OCI-M2 (cell line): Measurements from ENCODE around the gene IGF1R.

Experiments used
- DNase-seq: peaks from one replicate; lab custom pipeline; 2025; ENCODE audit not compliant: unreplicated experiment; lab: John Stamatoyannopoulos, UW

Gene IGF1R

DNA sequence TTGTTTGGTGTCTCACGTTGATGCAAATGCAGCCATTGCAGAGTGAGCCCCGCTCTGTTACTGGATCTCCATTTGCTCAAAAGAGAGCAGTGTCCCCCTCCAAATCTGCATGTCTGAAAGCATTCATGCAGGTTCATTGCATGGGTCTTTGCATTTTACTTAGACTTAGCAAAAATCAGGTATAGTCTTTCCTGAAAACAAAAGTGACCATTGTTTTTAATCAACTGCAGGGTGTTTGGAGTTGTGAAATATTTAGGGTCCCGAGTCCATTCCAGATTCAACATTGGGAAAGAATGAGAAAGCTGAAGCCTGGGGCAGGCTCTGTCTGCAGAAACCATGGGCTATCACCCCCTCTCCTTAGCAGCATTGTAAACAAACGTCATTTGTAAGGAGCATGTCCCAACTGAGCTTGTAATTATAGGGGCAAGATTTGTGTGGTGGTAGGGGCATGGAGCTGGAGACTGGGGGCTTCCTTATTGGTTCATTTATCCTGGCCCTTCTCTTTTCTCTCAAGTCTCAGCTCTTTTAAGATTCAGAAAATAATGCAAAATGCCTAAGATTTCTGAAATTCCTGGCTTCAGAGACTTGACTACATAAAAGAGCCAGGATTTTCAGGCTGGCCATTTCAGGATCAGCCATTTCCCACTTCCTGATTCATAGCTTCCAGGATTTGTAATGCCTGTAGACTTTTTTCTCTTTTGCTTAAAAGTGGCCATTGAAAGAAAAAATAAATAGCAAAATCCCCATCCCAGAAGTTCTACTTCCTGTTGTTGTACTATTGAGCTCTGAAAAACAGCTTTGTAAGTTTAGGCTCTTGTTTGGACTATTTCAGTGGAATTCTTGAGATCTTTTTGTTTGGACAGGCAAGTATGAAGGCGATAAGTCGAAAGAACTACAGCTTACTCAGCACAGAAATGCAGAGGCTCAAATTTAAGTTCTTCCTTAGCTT lies 23.0 kb downstream of the IGF1R start:
- no peak for DNase-seq

DNA sequence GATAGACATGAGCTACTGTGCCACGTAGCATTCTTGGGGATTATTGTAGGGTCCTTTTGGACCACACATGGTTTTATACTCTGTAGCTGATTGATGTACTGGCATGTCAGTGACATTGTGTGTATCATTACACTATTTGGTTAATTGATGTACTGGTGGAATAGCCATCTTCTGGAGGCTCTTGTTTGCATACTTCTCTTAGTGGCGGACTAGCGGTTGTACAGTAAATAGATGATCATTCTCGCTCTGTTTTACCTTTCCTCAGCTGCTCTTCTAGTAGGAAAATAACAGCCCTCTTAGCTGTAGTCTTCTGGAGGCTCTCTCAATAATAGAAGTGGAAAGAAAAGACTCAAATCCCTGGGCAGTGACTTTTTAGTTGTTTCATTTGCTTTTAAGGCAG lies 24.8 kb downstream of the IGF1R start:
- no peak for DNase-seq

DNA sequence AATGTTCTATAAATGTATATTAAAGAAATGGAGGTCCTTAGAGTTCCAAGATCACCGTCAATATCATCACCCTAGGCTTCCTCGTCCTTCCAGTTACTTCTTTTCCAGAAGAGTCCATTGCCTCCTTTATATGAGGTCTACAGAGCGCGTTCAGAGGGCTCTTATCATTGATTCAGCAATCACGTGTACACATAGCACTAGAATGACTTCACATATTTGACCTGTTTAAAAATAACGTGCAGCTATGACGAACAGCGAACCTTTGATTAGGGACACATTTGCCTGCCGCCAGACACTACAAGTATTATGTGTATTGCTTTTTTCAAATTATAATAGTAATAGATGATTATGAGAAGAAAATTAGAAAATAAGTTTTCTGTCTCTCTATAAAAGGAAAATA lies 26.0 kb downstream of the IGF1R start:
- DNase-seq, result no peak

DNA sequence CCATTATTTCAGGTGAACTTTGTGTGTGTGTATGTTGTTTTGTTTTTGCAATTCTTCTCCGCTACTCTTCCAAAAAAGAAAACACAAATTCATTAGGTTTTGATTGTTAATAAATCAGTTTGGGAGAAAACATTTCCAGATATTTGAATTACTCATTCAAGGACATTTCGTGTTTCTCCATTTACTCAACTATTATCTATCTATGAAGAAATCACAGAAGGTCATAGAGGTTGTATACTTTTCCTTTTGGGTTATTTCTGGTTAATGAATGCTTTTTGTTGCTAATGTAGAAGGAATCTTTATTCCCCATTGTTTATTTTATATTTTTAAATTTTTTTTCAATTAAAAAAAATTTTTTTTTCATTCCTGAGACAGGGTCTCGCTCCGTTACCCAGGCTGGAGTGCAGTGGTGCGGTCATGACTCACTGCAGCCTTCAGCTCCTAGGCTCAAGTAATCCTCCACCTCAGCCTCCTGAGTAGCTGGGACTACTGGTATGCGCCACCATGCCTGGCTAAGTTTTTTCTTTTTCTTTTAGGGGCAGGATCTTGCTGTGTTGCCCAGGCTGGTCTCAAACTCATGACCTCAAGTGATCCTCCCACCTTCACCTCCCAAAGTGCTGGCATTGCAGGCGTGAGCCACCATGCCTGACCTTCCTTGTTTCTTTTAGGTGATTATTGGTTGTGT lies 28.4 kb downstream of the IGF1R start:
- no peak for DNase-seq

DNA sequence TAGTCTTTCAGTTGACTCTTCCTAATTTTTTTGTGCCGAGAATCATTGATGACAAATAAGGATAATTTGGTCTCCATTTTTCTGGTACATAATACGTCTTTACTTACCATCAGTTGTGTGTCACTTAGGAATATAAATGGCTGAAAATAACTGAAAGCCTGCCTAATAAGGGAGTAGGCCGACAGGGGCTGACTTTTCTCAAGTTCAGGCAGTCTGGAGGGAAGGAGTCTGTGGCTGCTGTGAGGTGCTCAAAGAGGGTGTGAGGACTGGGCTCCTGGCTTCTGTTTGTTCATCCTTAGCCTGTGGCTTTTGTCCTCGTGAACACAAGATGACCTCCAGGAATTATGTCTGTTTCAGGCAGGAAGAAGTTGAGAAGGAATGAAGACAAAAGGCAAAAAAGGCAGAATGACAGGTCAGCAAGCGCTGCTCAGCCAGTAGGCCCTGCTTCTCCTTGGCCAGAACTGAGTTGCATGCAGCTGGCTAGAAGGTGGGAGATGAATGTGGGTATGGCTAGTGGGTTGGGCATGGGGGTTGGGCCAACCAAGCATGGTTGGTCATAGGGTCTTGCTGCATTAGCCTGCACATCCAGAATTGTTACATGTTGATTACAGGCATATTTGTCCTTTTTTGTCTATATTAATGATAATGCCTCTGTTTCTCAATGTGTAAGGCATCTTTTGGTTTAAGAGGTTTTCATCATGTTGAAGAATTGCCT lies 29.2 kb downstream of the IGF1R start:
- DNase-seq, result no peak

DNA sequence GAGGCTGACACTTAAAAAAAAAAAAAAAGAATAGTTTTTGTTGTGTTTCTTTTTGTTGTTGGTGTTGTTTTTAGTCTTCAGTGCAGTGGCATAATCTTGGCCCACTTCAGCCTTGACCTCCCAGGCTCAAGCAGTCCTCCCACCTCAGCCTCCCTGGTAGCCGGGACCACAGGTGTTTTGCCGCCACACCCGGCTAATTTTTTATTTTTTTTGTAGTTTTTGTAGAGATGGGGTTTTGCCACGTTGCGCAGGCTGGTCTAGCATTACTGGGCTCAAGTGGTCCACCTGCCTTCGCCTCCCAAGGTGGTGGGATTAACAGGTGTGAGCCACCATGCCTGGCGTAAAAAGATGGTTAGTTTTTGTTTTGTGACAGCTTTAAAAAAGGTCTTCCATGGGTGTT lies 30.1 kb downstream of the IGF1R start:
- DNase-seq, result no peak

DNA sequence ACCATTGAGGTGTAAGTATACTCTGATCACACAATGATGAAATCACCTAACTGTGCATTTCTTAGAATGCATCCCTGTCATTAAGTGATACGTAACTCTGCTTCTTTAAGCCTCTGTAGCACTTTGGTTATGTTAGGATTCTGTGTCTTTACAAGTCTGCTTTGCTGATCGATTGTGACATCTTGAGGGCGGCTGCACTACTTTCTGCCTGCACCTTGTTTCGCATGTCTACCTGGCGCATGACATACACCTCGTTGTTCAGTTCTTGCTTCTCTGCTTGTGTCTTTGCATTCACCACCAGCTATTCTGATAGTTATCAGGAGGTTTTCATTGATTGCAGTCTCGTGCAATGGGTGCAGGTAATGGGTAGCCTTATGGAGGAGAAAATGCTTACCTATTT lies 32.7 kb downstream of the IGF1R start:
- DNase-seq, result no peak

DNA sequence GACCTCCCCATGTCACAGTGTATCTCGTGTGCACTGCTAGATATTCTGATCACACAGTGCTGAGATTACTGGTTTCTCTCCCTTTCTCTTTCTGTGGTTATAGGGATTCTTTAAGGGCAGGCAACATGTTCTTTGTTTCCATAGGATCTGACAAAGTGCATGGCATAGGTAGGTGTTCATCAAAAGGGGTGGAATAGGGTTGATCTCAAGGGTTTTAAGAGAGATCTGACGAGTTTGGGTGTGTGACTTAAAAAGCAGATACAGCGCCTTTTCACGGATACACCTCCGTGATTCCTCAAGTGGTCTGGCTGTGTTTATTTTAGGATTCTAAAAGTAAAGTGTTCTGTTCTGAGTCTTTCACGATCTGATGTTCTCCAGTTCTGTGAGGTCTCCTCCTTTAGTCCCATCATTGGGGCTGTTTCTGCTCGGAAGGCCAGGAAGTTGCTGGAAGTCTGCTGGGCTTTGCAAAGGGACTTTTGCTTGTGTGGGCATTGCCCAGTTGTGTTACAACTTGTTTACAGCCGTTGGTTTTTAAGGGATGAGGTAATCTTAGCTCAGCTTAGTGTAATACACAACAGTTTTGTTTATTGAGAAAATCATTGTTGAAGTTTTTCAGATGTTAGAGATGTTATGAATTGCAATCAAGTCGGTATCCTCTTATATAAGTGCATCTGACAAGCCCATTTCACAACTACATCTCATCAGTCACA lies 34.8 kb downstream of the IGF1R start:
- DNase-seq, result no peak

DNA sequence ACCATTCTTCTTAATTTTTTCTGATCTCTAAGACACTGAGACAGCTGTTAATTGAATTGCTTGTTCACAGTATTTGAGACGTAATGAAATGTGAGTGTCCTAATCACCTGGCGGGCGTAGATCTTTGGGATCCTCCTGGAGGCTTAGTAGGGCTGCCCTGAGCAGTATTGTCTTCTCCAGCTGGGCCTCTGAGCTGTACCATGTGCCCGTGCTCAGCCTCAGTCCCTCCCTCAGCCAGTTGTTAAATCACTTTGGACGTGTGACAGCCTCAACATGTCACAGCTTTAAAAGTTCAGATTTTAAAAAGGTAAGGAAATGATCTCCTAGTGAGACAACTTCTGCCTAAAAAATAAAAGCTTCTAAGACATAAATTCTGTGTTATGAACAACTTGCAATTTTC lies 35.5 kb downstream of the IGF1R start:
- no peak for DNase-seq

DNA sequence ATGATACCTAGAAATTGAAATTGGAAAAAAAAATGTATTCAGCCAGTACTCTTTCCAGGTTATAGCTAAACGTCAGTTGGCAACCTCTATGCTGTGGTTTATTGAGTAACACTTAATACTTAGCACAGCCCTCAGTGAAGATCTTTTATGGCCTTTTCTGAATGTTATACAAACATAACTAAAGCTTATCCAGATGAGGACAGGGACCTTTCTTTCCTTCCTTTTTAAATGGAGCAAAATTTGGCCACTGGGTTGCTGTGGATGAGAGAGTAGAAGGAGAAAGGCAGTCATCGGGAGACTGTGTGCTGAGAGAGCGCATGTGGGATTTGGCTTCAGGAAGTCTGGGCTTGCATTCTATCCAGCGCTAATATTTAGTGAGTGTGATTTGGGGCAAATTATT lies 36.1 kb downstream of the IGF1R start:
- no peak for DNase-seq

DNA sequence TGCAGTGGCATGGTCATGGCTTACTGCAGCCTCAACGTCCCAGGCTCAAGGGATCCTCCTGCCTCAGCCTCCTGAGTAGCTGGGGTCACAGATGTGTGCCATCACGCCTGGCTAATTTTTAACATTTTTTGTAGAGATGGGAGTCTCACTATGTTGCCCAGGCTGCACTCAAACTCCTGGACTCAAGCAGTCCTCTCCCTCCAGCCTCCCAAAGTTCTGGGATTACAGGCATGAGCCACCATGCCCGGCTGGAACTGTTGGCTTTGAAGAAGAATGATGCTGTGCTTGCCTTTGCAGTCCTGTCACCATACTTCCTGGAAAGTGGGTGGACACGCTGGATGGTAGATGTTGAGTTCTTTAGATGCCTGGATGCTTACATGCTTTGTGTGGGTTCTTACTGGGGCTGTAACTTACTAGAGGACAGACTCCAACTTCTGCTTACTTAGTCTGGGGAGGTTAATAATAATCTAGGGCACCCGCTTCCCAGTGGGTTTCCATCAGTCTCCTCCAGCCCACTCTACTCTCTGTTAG lies 36.7 kb downstream of the IGF1R start:
- DNase-seq, result no peak

DNA sequence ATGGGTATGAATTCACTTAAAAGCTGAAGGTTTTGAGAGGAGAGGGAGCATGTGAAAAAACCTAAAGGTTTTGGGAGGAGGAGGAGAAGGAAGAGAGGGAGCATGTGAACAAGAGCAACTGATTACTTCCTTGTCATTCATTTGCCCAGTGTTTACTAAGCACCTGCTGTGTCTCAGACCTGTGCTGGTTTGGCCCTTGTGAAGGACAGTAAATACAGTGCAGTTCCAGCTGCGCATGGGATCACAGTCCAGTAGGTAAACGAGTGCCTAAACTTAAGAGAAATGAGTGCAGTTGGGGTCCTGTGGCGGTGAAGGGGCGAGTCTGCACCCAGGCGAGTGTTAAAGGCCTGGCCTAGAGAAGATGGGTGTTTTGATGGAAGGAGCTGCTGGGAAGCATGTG lies 38.6 kb downstream of the IGF1R start:
- no peak for DNase-seq

DNA sequence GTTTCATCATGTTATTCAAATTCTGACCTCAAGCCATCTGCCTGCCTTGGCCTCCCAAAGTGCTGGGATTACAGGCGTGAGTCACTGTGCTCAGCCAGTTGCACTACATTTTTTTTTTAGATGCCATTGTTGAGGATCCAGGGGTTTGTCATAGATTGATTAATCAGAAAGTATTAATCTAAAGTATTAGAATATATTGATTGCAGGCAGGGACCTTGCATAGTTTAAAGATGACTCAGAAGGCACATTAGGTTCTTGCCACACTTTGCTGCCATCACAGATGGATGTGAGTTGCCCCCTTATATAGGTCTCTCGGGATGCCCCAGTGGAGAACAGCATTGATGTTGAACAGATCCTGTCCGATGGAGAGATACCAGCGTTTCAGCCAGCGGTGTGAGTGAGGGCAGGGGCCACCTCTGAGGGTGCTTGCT lies 41.1 kb downstream of the IGF1R start:
- no peak for DNase-seq

DNA sequence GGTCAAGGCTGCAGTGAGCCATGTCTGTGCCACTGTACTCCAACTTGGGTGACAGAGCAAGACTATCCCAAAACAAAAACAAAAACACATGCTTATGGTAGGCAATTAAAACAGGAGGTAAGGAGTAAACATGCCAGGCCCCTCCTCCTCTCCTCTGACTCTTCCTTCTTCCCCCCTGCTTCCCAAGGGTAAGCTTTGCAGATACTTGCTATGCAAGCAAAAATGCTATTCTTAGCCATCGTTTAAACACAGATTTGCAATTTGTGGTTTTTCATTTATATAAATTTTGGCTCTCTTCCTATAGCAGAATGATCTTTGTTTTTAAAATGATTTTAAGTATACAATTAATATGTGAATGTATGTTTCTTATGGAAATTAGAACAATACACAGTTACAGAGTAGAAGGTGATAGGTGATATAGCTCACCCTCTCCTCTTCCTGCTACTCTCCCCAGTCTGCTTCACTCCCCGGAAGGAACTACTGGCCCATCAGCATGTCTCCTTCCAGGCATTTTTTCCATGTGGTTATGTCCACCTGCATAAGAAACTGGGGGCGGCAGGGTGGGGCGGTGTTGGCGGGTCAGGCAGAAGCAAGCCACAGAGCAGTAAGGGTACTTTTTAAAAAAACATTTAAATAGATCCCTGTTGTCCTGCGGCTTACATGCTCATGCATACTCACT lies 42.1 kb downstream of the IGF1R start:
- DNase-seq, result no peak

DNA sequence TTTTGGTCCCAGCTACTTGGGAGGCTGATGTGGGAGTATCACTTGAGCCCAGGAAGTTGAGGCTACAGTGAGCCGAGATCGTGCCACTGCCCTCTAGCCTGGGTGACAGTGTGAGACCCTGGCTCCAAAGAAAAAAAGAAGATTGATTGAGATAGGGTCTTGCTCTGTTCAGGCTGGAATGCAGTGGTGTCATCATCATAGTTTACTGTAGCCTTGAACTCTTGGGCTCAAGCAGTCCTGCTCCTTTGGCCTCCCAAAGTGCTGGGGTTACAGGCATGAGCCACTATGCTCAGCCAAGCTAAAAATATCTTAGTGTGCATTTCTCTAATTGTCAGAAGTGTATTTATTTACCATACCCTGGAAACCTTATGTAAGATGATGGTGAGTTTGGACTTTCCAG lies 43.9 kb downstream of the IGF1R start:
- DNase-seq, result no peak

DNA sequence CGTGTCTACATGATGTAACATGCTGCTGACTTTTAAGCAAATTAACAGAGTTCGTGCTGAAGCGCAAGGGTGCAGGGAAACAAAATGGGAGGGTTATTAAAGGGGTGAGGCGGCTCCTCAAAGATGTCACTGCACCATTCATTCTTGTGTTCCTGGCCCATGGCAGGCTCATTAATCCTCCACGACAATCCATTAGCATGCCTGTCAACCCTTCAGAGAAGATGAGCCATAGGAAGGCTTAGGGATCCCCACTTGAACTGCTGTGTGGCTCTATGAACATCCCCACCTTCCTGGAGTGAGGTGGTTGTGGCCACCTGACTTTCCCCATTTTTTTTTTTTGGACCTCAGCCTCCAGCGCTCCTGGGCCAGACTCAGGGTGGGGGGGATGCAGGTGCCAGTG lies 45.8 kb downstream of the IGF1R start:
- DNase-seq, result no peak

DNA sequence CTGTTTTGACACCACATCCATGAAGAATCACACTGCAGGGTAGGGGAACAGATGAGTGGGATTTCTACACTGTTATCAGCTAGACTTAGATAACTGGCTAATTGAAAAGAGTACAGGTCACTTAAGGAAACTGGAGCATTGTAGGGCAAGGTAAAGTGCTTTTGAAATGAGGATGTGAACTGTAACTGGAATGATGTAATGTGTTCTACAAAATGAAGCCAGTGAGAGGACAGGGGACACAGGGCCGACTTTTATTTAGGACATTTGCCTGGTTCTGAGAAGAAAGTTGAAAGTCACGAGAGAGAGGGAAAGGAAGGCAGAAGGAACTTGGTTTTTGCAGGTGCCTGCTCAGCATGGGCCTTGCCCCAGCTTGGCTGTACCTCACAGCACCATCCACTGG lies 50.5 kb downstream of the IGF1R start:
- no peak for DNase-seq

DNA sequence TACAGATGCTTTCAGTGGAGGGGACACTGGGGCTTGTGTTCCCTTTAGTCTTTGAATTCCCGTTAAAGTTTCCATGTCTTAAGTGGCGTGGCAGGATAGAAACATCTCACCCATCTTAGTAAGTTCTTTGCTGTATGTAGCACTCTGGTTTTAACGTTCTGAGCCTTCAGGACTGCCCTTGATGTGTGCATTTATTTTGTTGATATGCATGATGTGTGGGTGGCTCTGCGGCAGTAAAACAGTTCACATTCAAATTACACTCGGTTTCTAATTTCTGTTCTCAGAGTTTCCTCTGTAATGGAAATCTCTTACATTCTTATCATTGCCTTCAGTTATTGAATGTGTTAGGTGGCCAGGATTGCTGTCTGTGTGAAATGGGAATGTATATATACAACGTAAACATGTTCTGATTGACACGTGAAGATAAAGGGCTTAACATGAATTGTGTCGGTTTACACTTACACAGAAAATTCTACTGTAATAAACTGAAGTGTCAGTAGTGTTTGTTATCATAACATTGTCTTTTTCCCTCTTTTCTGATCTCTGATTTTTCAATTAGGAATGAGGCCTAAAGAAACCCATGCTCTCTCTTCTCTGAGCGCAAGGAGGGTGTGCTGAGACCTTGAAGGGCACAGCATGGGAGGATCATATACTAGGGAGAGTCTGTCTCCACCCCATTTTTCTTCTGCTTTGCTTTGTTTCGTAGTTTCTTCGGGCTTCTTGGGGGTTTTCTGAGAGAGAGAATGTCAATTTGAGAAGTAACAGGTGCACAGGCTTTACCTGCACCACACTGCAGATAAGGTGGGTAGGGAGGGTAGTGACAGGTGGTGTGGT lies 51.5 kb downstream of the IGF1R start:
- DNase-seq, result no peak

DNA sequence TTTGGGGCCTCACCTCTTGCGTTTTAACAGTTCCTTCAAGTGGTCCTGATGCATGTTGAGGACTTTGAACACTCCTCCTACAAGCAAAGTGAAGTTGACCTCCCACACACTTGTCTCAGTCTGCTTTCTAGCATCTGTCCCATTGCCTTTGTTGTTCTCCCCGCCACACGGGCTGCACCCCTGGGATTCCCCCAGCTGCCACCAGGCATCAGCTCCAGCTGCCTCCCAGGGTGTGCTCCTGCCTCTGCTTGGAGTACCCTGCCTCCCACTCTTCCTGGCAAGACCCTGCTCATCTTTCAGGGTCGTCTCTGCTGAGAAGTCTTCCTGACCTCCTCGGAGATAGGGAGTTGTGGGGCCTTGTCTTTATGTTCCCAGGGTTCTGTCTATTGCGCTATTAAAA lies 52.2 kb downstream of the IGF1R start:
- DNase-seq, result no peak
